Mucosa of rectum (tissue), 2 donors: ENCODE results near the gene SERPINF2.
"Not testable (repeated sequence)": the region's sequence is repeated elsewhere in the genome, so short reads cannot be mapped to it uniquely, and the experiment has no call there.

Experiments
- H3K27ac ChIP-seq, 2 donors: one replicate each; pipeline ENCODE4 v1.7.0; 2013; ENCODE audit warnings: inconsistent platforms in 2 of 2, low read depth in 2 of 2, low read length in 2 of 2
- H3K27me3 ChIP-seq, 2 donors: one replicate each; pipeline ENCODE4 v1.7.0; 2013; ENCODE audit warnings: low read length in 2 of 2; ENCODE audit not compliant: control insufficient read depth in 2 of 2, insufficient read depth in 2 of 2
- H3K36me3 ChIP-seq, 2 donors: one replicate each; pipeline ENCODE4 v1.7.0; 2013; ENCODE audit warnings: low read length in 2 of 2; ENCODE audit not compliant: control insufficient read depth in 2 of 2, insufficient read depth in 2 of 2
- H3K4me1 ChIP-seq, 2 donors: one replicate each; pipeline ENCODE4 v1.7.0; 2013; ENCODE audit warnings: low read length in 2 of 2, mild to moderate bottlenecking in 1 of 2; ENCODE audit not compliant: control insufficient read depth in 2 of 2, insufficient read depth in 2 of 2
- H3K4me3 ChIP-seq, 2 donors: one replicate each; pipeline ENCODE4 v1.7.0; 2013; ENCODE audit warnings: low read length in 2 of 2
- H3K9ac ChIP-seq, 2 donors: one replicate each; pipeline ENCODE4 v1.7.0; 2013; ENCODE audit warnings: low read length in 2 of 2, low read depth in 1 of 2, mild to moderate bottlenecking in 1 of 2
- H3K9me3 ChIP-seq, 2 donors: one replicate each; pipeline ENCODE4 v1.7.0; 2013; ENCODE audit warnings: low read length in 2 of 2; ENCODE audit not compliant: control insufficient read depth in 2 of 2
- donor health status: healthy.
- donor health status: Normal muscosa, but diverticular disease.

The SERPINF2 gene

DNA sequence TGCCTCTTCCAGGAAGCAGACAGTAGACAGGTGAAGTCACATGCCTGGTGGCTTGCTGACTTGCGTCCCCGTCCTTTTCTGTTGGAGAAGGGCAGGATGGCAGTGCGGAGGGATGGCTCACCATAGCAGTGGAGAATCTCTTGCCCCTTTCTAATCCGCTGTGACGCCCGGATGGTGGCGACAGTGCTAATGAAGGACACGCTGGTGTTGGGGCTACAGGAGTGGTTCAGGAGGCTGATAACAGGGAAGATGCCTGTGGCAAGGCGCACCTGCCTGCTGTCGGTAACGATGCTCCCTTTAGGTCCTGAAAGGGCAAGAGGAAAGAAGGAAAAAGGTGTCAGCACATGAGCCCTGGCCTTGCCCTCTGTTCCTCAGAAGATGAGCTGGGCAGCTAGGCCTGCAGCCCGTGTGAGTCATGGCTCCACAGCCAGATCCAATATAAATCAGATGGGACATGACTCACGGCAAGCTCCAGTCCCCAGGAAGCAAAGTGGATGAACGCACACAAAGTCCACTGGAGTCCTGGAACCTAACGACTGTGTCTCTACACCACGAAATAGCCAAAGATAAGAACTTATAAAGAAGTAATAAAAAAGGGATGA is 44.7 kb downstream of the SERPINF2 start:
- Histone ChIP-seq H3K9ac (peak overlapping the region in 1 of 2 donors; percentile 53), H3K9me3 (no peaks in the 10 kb centered on the region), H3K4me1 (peaks cover 21 to 31% of the 10 kb centered on the region in 2 donors), H3K4me3 (no peak overlapping the region), H3K27ac (peak overlapping the region; percentile 80 to 89), H3K36me3 (peaks cover 7 to 21% of the 10 kb centered on the region in 2 donors), H3K27me3 (no peaks in the 10 kb centered on the region)

DNA sequence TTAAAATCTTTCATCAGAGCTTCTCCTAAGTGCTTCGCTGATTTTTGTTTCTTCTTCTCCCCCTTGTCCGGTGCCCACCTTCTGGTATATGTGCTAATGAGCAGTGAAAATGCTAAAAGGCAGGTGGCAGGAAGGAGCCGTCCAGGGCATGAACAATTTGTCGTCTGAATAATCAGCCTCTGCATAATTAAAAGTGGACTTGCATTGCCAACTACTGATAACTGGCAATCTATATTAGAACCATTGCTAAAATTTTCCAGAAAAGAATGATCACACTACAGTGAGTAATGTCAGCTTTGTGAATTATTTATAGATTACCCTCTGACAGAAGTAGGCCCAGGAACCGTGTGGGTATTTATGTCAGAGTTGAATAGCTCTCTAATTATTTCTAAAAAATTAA is 47.3 kb downstream of the SERPINF2 start:
- no peak overlapping the region for H3K27ac ChIP-seq

DNA sequence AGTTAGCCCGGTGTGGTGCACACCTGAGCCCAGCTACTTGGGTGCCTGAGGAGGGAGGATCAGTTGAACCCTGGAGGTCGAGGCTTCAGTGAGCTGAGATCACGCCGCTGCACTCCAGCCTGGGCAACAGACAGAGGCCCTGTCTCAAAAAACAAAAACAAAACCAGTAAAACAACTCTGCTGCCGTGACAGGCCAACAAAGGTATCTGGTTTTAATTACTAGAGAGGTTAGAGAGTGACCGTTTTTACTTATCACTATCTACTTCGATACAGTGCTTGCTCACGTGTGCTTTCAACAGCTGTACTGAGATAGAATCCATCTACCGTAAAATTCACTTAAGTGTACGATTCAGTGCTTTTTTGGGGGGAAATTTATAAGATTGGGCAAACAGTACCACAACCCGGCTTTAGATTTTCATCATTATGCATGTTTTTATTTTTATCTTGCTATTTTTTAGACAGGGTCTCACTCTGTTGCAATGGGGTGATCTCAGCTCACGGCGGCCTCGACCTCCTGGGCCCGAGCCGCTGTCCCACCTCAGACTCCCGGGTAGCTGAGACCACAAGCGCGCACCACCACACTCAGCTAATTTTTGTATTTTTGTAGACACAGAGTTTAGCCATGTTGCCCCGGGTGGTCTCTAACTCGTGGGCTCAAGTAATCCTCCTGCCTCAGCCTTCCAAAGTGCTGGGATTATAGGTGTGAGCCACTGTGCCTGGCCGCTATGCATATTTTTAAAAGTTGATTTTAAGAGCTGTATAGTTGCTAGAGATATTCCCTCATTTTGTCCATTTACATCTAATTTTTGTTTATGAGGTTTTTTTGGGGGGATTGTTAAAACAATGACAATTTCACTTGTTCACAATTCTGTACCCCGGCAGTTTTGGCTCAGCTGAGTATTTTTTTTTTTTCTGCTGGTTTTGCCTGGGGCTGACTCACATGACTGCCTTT is 50.1 kb downstream of the SERPINF2 start:
- no peak overlapping the region for H3K27ac ChIP-seq
- no peaks in the 10 kb centered on the region for H3K9me3 ChIP-seq

More for the DNA sequence above, 47.3 kb downstream of the SERPINF2 start:
- Histone ChIP-seq H3K9me3 (no peaks in the 10 kb centered on the region), H3K9ac (no peak overlapping the region), H3K27me3 (no peaks in the 10 kb centered on the region), H3K4me3 (no peak overlapping the region), H3K36me3 (peaks cover 7 to 16% of the 10 kb centered on the region in 2 donors), H3K4me1 (peaks cover 6 to 17% of the 10 kb centered on the region in 2 donors)

DNA sequence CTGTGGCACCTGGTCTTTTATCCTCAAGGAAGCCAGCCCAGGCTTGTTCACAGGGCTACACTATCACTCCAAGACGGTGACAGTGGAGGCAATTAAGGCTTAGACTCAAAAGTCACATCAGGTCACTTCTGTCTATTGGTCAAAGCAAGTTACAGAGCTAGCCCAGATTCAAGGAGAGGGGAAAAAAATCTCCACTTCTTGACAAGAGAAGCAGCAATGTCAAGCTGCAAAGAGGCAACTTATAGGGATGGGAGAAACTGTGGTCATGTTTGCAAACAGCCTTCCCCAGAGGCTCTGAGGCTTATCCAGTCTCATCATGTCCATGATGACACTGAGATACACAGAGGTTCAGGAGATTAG is 50.8 kb downstream of the SERPINF2 start:
- no peaks in the 10 kb centered on the region for H3K27me3 ChIP-seq
- H3K4me1 ChIP-seq: no peaks in the 10 kb centered on the region
- H3K4me3 ChIP-seq: no peak overlapping the region
- H3K27ac ChIP-seq: no peak overlapping the region
- peaks cover 0 to 4% of the 10 kb centered on the region in 2 donors for H3K36me3 ChIP-seq
- H3K9me3 ChIP-seq: no peaks in the 10 kb centered on the region
- H3K9ac ChIP-seq: no peak overlapping the region

More for the DNA sequence above, 50.1 kb downstream of the SERPINF2 start:
- no peaks in the 10 kb centered on the region for H3K27me3 ChIP-seq
- H3K9ac ChIP-seq: no peak overlapping the region
- H3K4me1 ChIP-seq: no peaks in the 10 kb centered on the region
- no peak overlapping the region for H3K4me3 ChIP-seq
- peaks cover 0 to 4% of the 10 kb centered on the region in 2 donors for H3K36me3 ChIP-seq

DNA sequence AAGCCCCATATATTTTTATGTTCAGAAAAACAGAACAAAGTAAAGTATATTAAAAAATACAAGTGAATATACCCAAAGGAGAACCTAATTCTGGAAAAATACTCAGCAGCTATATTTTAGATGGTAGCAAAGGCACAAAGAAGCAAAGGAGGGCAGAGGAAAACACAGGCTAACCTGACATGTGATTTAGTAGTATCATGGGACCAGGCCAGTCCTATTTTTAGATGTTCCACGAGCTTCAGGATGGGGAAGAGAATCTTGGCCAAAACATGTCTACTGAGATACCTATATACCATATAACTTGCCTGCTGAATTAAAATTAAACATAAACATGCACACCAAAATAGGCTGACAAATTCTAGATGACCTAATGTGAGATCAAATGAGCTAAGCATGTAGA is 54.1 kb downstream of the SERPINF2 start:
- Histone ChIP-seq H3K27ac (no peak overlapping the region), H3K4me3 (no peak overlapping the region), H3K4me1 (no peaks in the 10 kb centered on the region), H3K9me3 (no peaks in the 10 kb centered on the region), H3K9ac (peak overlapping the region in 1 of 2 donors; percentile 10), H3K27me3 (no peaks in the 10 kb centered on the region), H3K36me3 (peaks cover 12 to 21% of the 10 kb centered on the region in 2 donors)

DNA sequence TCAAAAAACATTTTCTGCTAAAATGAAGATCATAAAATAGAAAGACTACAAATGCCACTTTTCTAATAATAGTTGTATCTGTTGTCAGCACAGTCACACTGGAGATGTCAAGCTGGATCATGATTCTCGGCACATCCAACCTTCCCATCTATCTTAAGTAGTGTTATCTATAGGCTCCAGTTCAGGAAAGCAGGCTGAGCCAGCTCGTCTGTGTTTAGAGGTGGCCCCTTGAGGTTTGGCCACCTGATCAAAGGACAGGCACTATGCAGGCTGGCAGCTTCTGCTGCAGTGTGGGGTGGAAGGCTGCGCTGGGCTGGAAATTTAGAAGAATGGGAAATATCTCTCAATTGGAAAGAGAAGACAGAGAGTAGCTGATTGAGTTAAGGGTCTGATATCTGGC is 54.7 kb downstream of the SERPINF2 start:
- H3K9ac ChIP-seq: peak overlapping the region in 1 of 2 donors; percentile 10
- H3K27ac ChIP-seq: no peak overlapping the region
- H3K4me3 ChIP-seq: no peak overlapping the region
- no peaks in the 10 kb centered on the region for H3K27me3 ChIP-seq
- H3K4me1 ChIP-seq: no peaks in the 10 kb centered on the region
- peaks cover 12 to 25% of the 10 kb centered on the region in 2 donors for H3K36me3 ChIP-seq
- no peaks in the 10 kb centered on the region for H3K9me3 ChIP-seq

DNA sequence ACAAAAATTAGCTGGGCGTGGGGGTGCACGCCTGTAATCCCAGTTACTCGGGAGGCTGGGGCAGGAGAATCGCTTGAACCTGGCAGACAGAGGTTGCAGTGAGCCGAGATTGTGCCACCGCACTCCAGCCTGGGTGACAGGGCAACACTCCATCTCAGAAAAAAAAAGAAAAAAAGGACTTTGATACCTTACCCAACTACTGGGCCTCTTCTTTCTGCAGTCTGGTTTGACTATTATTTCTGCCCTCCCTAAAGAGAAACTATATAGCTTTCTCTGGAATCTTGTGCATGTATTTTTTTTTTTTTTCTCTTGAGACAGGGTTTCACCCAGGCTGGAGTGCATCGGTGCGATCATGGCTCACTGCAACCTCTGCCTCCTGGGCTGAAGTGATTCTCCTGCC is 55.2 kb downstream of the SERPINF2 start:
- not testable (repeated sequence) for H3K4me1 ChIP-seq, H3K4me3 ChIP-seq, H3K27ac ChIP-seq, H3K9me3 ChIP-seq, H3K9ac ChIP-seq, H3K27me3 ChIP-seq
- peaks cover 12 to 27% of the 10 kb centered on the region in 2 donors for H3K36me3 ChIP-seq

DNA sequence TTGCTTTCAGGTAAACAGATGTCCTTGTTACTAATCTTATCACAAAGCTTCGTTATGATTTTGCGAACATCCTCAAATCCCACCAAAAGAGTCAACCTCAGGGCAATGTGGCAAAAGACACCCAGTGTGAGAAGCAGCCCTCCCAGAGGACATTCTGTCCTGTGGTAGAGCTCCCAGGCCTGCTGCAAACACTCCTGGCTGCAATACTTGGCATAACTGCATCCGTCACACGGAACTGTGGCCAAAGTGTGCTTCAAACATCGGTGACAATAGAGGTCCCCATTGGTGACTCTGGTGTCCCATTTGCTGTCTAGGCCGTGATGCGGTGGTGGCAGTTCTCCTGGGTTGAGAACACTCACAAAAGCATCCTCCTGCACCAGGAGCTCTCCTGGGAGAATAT is 57.6 kb downstream of the SERPINF2 start:
- no peak overlapping the region for H3K4me3 ChIP-seq
- no peaks in the 10 kb centered on the region for H3K9me3 ChIP-seq
- no peaks in the 10 kb centered on the region for H3K27me3 ChIP-seq
- H3K9ac ChIP-seq: no peak overlapping the region
- no peaks in the 10 kb centered on the region for H3K4me1 ChIP-seq
- no peak overlapping the region for H3K27ac ChIP-seq
- H3K36me3 ChIP-seq: peaks cover 12 to 35% of the 10 kb centered on the region in 2 donors

DNA sequence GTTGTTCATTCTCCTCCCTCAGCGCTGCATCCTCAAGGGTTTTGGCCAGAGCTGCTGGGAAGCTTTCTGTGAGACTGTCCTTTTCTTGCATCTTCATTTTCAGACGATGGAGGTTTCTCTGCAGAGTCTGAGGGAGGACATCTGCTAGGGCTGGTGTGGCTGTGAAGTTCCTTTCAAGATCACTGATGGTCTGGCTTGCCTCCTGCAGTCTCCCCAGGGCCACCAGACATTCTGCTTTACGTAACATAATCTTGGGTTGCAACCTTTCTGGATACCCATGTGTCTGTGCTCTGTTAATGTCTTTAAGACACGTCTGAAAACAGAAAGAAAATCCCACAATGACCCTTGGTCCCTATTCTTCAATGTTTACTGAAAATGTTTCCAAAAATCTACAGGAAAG is 58.0 kb downstream of the SERPINF2 start:
- no peaks in the 10 kb centered on the region for H3K27me3 ChIP-seq
- H3K9me3 ChIP-seq: no peaks in the 10 kb centered on the region
- H3K4me3 ChIP-seq: no peak overlapping the region
- H3K36me3 ChIP-seq: peaks cover 12 to 35% of the 10 kb centered on the region in 2 donors
- no peaks in the 10 kb centered on the region for H3K4me1 ChIP-seq
- no peak overlapping the region for H3K27ac ChIP-seq
- no peak overlapping the region for H3K9ac ChIP-seq

DNA sequence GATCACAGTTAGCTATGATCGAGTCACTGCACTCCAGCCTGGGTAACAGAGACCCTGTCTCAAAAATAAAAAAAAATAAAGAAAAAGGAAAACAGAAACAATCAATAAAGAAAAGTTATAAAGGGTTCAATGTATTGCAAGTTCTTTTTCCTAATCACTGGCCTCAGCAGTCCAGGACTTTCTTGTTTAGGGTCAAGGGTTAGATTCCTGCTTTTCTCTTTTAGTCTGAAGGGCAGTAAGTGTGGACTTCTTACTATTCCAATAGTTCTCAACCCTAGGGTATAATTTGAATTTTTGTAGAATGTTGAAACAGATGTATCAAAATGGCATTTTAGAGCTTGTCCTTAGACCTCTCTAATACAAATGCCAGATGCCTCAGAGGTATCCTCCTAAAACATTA is 59.8 kb downstream of the SERPINF2 start:
- H3K9me3 ChIP-seq: no peaks in the 10 kb centered on the region
- H3K4me1 ChIP-seq: no peaks in the 10 kb centered on the region
- H3K36me3 ChIP-seq: peaks cover 12 to 30% of the 10 kb centered on the region in 2 donors
- H3K4me3 ChIP-seq: no peak overlapping the region
- H3K9ac ChIP-seq: no peak overlapping the region
- no peak overlapping the region for H3K27ac ChIP-seq
- no peaks in the 10 kb centered on the region for H3K27me3 ChIP-seq
